MG63 (cell line): ENCODE measurements around the gene FAM3D. TPM values are rescaled to one million over a fixed set of nuclear protein-coding genes. Genes with fewer than 3 reads are reported as not detected.
A peak's percentile ranks its signal among the peaks of the same experiment; 100 is the strongest.

ENCODE experiments used
- DNase-seq: peaks from one replicate; pipeline ENCODE4 v3.0.0-alpha.2; 2020
- H3K27me3 ChIP-seq: fragments of 250-450 bp; sonication (Bioruptor Pico); 2 replicates; pipeline ENCODE4 v1.5.1; 2020; ENCODE audit warnings: mild to moderate bottlenecking, moderate library complexity
- H3K36me3 ChIP-seq: fragments of 250-450 bp; sonication (Bioruptor Pico); 2 replicates; pipeline ENCODE4 v1.5.1; 2020; ENCODE audit warnings: mild to moderate bottlenecking, moderate library complexity
- H3K4me3 ChIP-seq: fragments of 250-450 bp; sonication (Bioruptor Pico); 2 replicates; pipeline ENCODE4 v1.5.1; 2020; ENCODE audit warnings: mild to moderate bottlenecking, moderate library complexity
- H3K9me3 ChIP-seq: fragments of 250-450 bp; sonication (Bioruptor Pico); 2 replicates; pipeline ENCODE4 v1.5.1; 2020; ENCODE audit warnings: mild to moderate bottlenecking, moderate library complexity
- total RNA-seq: library from RNA; depleted of rRNA; stranded (reverse); fragments of >200 nt; shearing (Covaris generic); gene quantifications from 2 replicates; pipeline ENCODE4 v1.2.3, GENCODE V29; 2014; ENCODE audit warnings: low replicate concordance; rRNA removed

FAM3D gene
- total RNA-seq, 1 experiment from 2014 or later: not detected

- Histone ChIP-seq H3K27me3 (no peaks in the 10 kb centered on the region), H3K4me3 (no peak overlapping the region)
- DNase-seq: no peak
These were observed 68.7 kb downstream of the FAM3D start for GRCh38 chr3:58597770-58598310.

DNA sequence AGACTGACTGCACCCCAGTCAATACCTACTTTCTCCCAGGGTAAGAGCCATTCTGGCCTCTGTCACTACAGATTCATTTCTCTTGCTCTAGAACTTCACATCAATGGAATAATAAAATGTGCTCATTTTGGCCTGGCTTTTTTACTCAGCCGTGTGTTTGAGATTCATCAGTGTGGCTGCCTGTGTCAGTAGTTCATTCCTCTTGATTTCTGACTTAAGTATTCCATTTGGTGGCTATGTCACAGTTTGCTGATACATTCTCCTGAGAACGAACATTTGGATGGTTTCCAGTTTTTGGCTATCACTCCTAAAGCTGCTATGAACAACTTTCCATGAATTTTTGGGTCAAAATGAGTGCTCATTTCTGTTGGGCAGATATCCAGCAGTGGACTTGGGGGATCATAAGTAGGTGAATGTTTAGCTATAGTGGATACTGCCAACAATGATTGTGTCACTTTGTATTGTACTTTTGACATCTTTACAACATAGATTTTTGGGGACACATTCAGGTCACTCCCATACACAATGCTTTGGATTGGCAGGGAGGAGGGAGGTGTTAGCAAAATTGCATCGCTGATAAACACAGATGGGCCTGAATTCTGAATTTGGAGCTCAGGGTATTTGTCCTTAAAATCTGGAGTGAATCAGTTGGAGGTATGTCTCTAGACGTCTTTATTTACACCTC is 69.6 kb downstream of the FAM3D start:
- Histone ChIP-seq H3K9me3 (no peaks in the 10 kb centered on the region), H3K4me3 (no peak overlapping the region), H3K36me3 (no peaks in the 10 kb centered on the region), H3K27me3 (no peaks in the 10 kb centered on the region)
- DNase-seq: no peak

More at GRCh38 chr3:58597770-58598310, 68.7 kb downstream of the FAM3D start:
- Histone ChIP-seq H3K36me3 (no peaks in the 10 kb centered on the region), H3K9me3 (no peaks in the 10 kb centered on the region)

DNA sequence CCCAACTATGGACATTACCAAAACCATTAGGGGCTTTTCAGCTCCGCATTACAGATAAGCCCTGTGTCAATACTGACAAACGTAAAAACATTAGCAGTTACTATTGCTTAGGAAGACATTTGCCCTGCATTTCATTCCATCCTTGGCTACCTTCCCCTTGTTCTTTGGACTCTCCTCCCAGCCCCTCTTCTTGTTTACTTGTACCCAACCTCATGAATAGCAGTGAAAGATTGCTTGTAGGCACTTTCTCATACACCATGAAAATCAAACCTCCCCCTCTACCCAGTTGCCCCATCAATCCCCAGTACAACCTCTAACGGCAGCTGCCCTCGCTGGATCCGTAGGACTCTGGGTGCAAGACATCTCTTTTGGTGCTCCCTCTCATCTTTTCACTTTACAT is 72.5 kb downstream of the FAM3D start:
- no peak for DNase-seq
- H3K27me3 ChIP-seq: no peaks in the 10 kb centered on the region
- H3K4me3 ChIP-seq: no peak overlapping the region
- no peaks in the 10 kb centered on the region for H3K36me3 ChIP-seq
- no peaks in the 10 kb centered on the region for H3K9me3 ChIP-seq

DNA sequence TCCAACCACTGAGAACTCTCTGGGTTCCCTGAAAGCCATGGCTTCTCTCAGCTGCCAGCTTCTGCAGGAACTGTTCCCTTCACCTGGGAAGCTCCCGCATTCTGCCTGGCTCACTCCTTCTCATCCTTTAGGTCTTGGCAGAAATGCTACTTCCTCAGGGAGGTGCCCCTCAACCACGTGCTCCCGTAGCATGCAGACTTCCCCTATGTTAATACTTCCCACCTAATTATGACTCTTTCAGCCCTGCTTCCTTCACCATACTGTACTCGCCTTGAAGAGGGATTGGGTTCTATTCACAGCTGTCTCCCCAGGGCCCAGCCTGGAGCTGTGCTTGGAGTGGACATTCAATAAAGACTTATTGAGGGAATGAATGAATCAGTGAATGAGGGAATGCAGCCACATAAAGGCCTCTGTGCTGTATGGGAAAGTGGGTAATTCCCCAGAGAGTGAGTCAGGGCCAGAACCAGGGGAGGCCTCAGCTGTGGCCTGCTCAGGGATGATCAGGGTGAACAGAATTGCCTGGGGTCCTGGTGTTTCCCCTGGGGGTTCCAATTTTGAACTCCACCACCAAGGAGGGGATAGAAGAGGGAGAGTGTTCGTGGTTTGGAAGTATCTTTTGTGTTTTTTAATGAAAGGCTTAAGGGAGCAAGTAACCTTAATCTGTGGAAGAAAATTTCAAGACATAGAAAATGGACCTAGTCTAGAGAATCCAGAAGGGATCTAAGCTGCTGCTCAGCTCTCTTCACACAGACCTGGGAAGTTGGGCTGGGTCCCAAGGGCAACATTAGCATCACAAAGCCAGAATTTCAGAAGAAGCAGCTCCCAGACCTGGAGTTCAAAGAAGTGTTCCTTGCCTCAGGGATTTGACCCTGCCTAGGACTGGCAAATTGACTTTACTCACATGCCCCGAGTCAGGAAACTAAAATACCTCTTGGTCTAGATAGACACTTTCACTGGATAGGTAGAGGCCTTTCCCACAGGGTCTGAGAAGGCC is 74.8 kb downstream of the FAM3D start:
- Histone ChIP-seq H3K27me3 (no peaks in the 10 kb centered on the region), H3K4me3 (no peak overlapping the region), H3K36me3 (no peaks in the 10 kb centered on the region), H3K9me3 (no peaks in the 10 kb centered on the region)
- DNase-seq: no peak

DNA sequence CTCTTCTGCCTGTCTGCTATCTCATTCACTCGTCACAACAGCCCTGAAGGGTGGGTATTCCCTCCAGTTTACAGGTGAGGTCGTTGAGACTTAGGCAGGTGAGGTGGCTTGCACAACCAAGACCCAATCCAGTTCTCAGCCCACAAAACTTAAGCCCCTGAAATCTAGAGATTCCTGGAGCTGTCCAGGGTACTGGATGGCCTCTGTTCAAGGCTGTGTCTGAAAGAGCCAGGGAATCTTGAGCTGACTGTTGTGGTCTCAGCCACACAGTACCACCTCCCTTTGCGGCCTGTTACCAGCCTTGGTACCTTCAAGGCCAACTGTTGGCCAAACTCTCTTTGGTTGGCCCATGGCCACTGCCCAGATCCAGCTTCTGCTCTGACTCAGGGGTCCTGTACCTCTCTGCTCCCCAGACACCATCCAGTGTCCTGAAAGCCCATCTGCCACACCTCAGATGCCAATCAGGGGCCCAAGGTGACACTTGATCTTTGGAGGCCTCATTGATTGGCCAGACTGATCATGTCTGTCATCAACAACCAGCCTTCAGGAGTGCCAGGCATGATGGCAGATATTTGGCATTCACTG is 78.5 kb downstream of the FAM3D start:
- no peak for DNase-seq
- H3K4me3 ChIP-seq: no peak overlapping the region
- no peaks in the 10 kb centered on the region for H3K36me3 ChIP-seq
- H3K27me3 ChIP-seq: no peaks in the 10 kb centered on the region
- H3K9me3 ChIP-seq: no peaks in the 10 kb centered on the region

DNA sequence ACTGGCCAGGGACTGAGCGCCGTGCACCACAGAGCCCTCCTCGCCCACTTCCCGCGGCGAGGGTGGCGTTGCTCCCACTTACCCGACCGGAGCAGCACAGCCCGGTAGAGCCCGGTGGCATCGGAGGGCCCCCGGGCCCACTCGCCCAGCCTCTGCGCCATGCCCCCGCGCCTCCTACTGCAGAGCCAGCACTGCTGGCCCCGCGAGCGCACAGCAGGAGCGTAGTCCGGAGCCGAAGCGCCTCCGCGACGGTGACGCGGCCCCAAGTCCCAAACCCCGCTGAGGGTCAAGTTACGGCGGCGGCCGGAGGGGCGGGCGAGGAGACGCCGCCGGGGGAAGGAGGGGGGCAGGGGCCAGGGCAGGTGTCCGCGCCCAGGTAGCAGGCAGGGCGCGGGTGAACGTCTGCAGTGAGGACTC is 79.8 kb downstream of the FAM3D start:
- Histone ChIP-seq H3K9me3 (no peaks in the 10 kb centered on the region), H3K36me3 (no peaks in the 10 kb centered on the region), H3K27me3 (no peaks in the 10 kb centered on the region), H3K4me3 (no peak overlapping the region)
- DNase-seq: no peak

- no peaks in the 10 kb centered on the region for H3K27me3 ChIP-seq
- peak; percentile 54 for DNase-seq
- no peaks in the 10 kb centered on the region for H3K36me3 ChIP-seq
- H3K4me3 ChIP-seq: peak overlapping the region; percentile 39; the same call in 1 of the 2 replicates
- no peaks in the 10 kb centered on the region for H3K9me3 ChIP-seq
These were observed 80.6 kb downstream of the FAM3D start for GRCh38 chr3:58585994-58586393.

GRCh38 chr3:58585005-58585786 is 81.4 kb downstream of the FAM3D start:
- Histone ChIP-seq H3K36me3 (no peaks in the 10 kb centered on the region), H3K27me3 (no peaks in the 10 kb centered on the region), H3K9me3 (no peaks in the 10 kb centered on the region), H3K4me3 (peak overlapping the region; percentile 39)
- peak; percentile 92 for DNase-seq

GRCh38 chr3:58584690-58585004 is 81.9 kb downstream of the FAM3D start:
- no peak for DNase-seq
- Histone ChIP-seq H3K27me3 (no peaks in the 10 kb centered on the region), H3K36me3 (no peaks in the 10 kb centered on the region), H3K4me3 (peak overlapping the region; percentile 39), H3K9me3 (no peaks in the 10 kb centered on the region)

Other genes starting within 250 kb of the FAM3D start
- 106 and 142 TPM in 2 replicates for gene PDHB, start 232.9 kb downstream of the FAM3D start, total RNA-seq
- gene KCTD6, start 174.7 kb downstream of the FAM3D start, total RNA-seq: 5.1 and 13.4 TPM in 2 replicates
- 18.7 and 23.4 TPM in 2 replicates for gene ACOX2, start 129.6 kb downstream of the FAM3D start, total RNA-seq
- 40.7 and 47.1 TPM in 2 replicates for gene FAM107A, start 89.4 kb downstream of the FAM3D start, total RNA-seq